ENCODE data around the gene SEMA6A.

DNA sequence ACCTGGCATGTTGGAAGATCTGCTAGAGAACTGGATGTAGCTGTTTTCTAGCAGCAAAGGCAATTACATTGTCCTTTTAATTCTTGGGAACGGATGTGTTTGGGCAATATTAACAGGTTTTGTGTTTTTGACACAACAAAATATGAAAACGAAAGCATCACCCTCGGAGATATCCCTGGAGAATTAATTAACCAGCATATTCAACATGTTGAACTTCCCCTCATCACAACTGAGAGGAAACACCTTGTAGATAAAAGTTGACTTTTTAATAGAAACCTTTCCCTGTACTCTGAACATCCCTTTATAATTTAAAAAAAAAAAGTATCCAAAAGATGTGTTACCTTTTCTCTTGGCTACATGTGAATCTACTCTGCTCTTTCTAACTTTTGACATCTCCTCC lies 13.0 kb downstream of the SEMA6A start:
- TF ChIP-seq CTCF (IDR thresholded peaks at IDR 0.05 in 4 of 5, conservative IDR thresholded peaks at IDR 0.05 in 1 of 5) (no peak), POLR2A (IDR thresholded peaks at IDR 0.05) (no peak)

Measured in gastrocnemius medialis (tissue), 4 donors.